ENCODE results near the gene MYO10.

MYO10 gene

GRCh38 chr5:16616536-16617273 is 319.4 kb downstream of the MYO10 start, which contains the start of gene RETREG1:
Gene RETREG1 (minus strand): TSS chr5:16616997. CDS start chr5:16616971, 26 bp downstream.
- peak within 1 kb of the TSS; percentile 35; the same call in 1 of the 2 replicates for H3K9ac ChIP-seq
- no peak within 1 kb of the TSS for H3K27ac ChIP-seq
- H2AFZ ChIP-seq (ENCODE audit: low read depth): peak within 1 kb of the TSS; percentile 83
- no peak within 1 kb of the TSS for H3K4me3 ChIP-seq (IDR thresholded peaks at IDR 0.05; ENCODE audit: insufficient read depth, low read depth, low read length)
- H3K4me1 ChIP-seq (ENCODE audit: low read depth, poor library complexity, severe bottlenecking): no peaks in the 10 kb centered on the region
- no peaks in the 10 kb centered on the region for H4K20me1 ChIP-seq (ENCODE audit: insufficient read depth)
- TF ChIP-seq CTCF (conservative IDR thresholded peaks at IDR 0.05; ENCODE audit: low read depth, low read length): no peak
- H3K36me3 ChIP-seq (ENCODE audit: insufficient read depth): no peaks in the 10 kb centered on the region
- H3K27me3 ChIP-seq (ENCODE audit: insufficient read depth, low read depth): no peaks in the 10 kb centered on the region
- peak within 1 kb of the TSS; percentile 87 for H3K4me2 ChIP-seq
- H3K79me2 ChIP-seq (ENCODE audit: insufficient read depth, low read depth): no peaks in the 10 kb centered on the region

DNA sequence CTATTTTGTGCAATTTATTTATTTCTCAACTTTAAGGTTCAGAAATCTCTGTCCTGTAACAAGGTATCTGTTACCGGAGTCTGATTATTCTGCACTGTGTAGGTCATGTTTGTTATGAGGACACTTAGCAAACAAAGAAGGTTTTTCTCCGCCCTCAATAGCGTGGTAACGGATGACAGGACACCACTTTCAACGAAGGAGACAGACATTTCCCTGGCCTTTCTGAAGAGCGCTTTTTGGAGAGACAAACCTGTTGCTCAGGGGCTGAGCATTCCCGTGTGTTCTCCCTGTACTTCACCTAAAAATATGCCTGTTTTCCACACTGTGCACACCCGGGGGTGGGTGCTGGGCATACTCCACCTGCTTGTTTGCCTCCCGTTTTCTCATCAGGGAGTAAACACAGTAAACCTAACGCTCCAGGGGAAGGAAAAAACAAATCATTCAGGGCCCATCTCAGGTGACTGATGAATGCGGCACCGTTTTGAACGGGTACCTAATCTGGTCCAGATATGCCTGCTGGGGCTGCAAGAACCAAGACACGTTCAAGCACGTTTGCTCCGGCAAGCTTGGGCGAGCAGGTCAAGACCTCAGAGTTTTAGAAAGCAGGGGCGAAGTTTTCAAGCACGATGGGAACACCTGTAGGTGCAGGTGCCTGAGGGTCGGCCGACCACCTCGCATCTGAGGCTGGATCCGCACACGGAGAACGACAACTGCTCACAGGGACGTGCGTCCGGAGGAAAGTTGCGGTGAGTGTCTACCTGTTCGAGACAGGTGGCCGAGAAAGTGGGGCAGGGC is 320.1 kb downstream of the MYO10 start:
- Histone ChIP-seq H3K27me3 (ENCODE audit: insufficient read depth, low read depth) (no peaks in the 10 kb centered on the region), H3K79me2 (ENCODE audit: insufficient read depth, low read depth) (no peaks in the 10 kb centered on the region), H3K27ac (no peak overlapping the region), H2AFZ (ENCODE audit: low read depth) (peak overlapping the region; percentile 83), H3K36me3 (ENCODE audit: insufficient read depth) (no peaks in the 10 kb centered on the region), H3K4me3 (IDR thresholded peaks at IDR 0.05; ENCODE audit: insufficient read depth, low read depth, low read length) (no peak overlapping the region), H3K9ac (peak overlapping the region; percentile 35; the same call in 1 of the 2 replicates), H4K20me1 (ENCODE audit: insufficient read depth) (no peaks in the 10 kb centered on the region), H3K4me2 (peak overlapping the region; percentile 87), H3K4me1 (ENCODE audit: low read depth, poor library complexity, severe bottlenecking) (no peaks in the 10 kb centered on the region)
- TF ChIP-seq CTCF (conservative IDR thresholded peaks at IDR 0.05; ENCODE audit: low read depth, low read length): no peak

GRCh38 chr5:16612007-16612406 is 324.1 kb downstream of the MYO10 start:
- Histone ChIP-seq H2AFZ (ENCODE audit: low read depth) (no peak overlapping the region), H3K27me3 (ENCODE audit: insufficient read depth, low read depth) (no peaks in the 10 kb centered on the region), H3K9ac (no peak overlapping the region), H3K4me2 (no peak overlapping the region), H3K4me3 (IDR thresholded peaks at IDR 0.05; ENCODE audit: insufficient read depth, low read depth, low read length) (no peak overlapping the region), H3K36me3 (ENCODE audit: insufficient read depth) (no peaks in the 10 kb centered on the region), H3K4me1 (ENCODE audit: low read depth, poor library complexity, severe bottlenecking) (no peaks in the 10 kb centered on the region), H4K20me1 (ENCODE audit: insufficient read depth) (no peaks in the 10 kb centered on the region), H3K79me2 (ENCODE audit: insufficient read depth, low read depth) (no peaks in the 10 kb centered on the region), H3K27ac (no peak overlapping the region)
- no peak for TF ChIP-seq CTCF (conservative IDR thresholded peaks at IDR 0.05; ENCODE audit: low read depth, low read length)
